WTC11 (cell line): Measurements from ENCODE around the gene ANK2. TPM values are rescaled to one million over a fixed set of nuclear protein-coding genes. Genes with fewer than 3 reads are reported as not detected.

Experiments
- ATAC-seq: fragments of 200-7000 bp; cut with Tn5 transposase; 2 replicates; pipeline ENCODE4 v1.10.0; 2021; ENCODE audit warnings: mild to moderate bottlenecking, moderate library complexity
- CTCF ChIA-PET: fragments of 300-600 bp; sonication (Branson Sonifier 250); formaldehyde crosslinking; loops from one replicate; lab custom pipeline; 2021; ENCODE audit warnings: antibody characterized with exemption; lab: Charles Lee
- POLR2A ChIA-PET: fragments of 350-600 bp; sonication (Branson Sonifier 250); formaldehyde crosslinking; loops from one replicate; lab custom pipeline; 2021; ENCODE audit warnings: antibody characterized with exemption; lab: Charles Lee
- DNase-seq: peaks from one replicate; pipeline ENCODE4 v3.0.0; 2021; ENCODE audit warnings: low spot score
- H3K27ac Mint-ChIP-seq: 2 replicates; pipeline ENCODE4 v1.8.0; 2021; ENCODE audit warnings: mixed read lengths
- H3K27me3 Mint-ChIP-seq: 2 replicates; pipeline ENCODE4 v1.8.0; 2021; ENCODE audit warnings: low read depth, mild to moderate bottlenecking, moderate library complexity, mixed read lengths
- H3K36me3 Mint-ChIP-seq: 2 replicates; pipeline ENCODE4 v1.8.0; 2021; ENCODE audit warnings: mixed read lengths
- H3K4me1 Mint-ChIP-seq: 2 replicates; pipeline ENCODE4 v1.8.0; 2022; ENCODE audit warnings: mixed read lengths
- H3K4me3 Mint-ChIP-seq: 2 replicates; pipeline ENCODE4 v1.8.0; 2021; ENCODE audit warnings: mild to moderate bottlenecking, moderate library complexity, mixed read lengths
- H3K9me3 Mint-ChIP-seq: 2 replicates; pipeline ENCODE4 v1.8.0; 2021; ENCODE audit warnings: mixed read lengths
- AFF4 ChIP-seq: sonication (generic); formaldehyde crosslinking; IDR thresholded peaks from 2 replicates; pipeline ENCODE4 v1.8.1; 2023; ENCODE audit warnings: mild to moderate bottlenecking, missing genetic modification reagents, borderline replicate concordance
- AR ChIP-seq: fragments of 250-450 bp; sonication (Bioruptor Pico); IDR thresholded peaks from 2 replicates; pipeline ENCODE4 v1.9.0; 2021; ENCODE audit warnings: mild to moderate bottlenecking
- CREB1 ChIP-seq: sonication (generic); formaldehyde crosslinking; IDR thresholded peaks from 2 replicates; pipeline ENCODE4 v1.8.0; 2023; ENCODE audit warnings: mild to moderate bottlenecking, missing genetic modification reagents
- E2F5 ChIP-seq: sonication (generic); formaldehyde crosslinking; IDR thresholded peaks from 2 replicates; pipeline ENCODE4 v1.8.1; 2022; ENCODE audit warnings: mild to moderate bottlenecking, moderate library complexity, missing genetic modification reagents
- ELF4 ChIP-seq: sonication (generic); formaldehyde crosslinking; IDR thresholded peaks from 2 replicates; pipeline ENCODE4 v1.8.1; 2022; ENCODE audit warnings: low read depth, mild to moderate bottlenecking, moderate library complexity, missing genetic modification reagents
- IRF2 ChIP-seq: sonication (generic); formaldehyde crosslinking; IDR thresholded peaks from 2 replicates; pipeline ENCODE4 v1.8.0; 2022; ENCODE audit warnings: low read depth, missing genetic modification reagents, borderline replicate concordance
- MXD4 ChIP-seq: fragments of 250-450 bp; sonication (Bioruptor Pico); IDR thresholded peaks from 2 replicates; pipeline ENCODE4 v1.8.0; 2021; ENCODE audit warnings: mild to moderate bottlenecking, moderate library complexity, borderline replicate concordance
- NFE2L1 ChIP-seq: sonication (generic); formaldehyde crosslinking; IDR thresholded peaks from 2 replicates; pipeline ENCODE4 v1.8.1; 2023; ENCODE audit warnings: missing genetic modification reagents
- NFYB ChIP-seq: sonication (generic); formaldehyde crosslinking; conservative IDR thresholded peaks from 2 replicates; pipeline ENCODE4 v1.8.0; 2022; ENCODE audit warnings: low read depth, missing genetic modification reagents
- RELA ChIP-seq: sonication (generic); formaldehyde crosslinking; IDR thresholded peaks from 2 replicates; pipeline ENCODE4 v1.8.1; 2022; ENCODE audit warnings: missing genetic modification reagents, mild to moderate bottlenecking, borderline replicate concordance
- SP1 ChIP-seq: sonication (generic); formaldehyde crosslinking; conservative IDR thresholded peaks from 2 replicates; pipeline ENCODE4 v1.8.1; 2022; ENCODE audit warnings: missing genetic modification reagents
- ZNF138 ChIP-seq: sonication (generic); formaldehyde crosslinking; conservative IDR thresholded peaks from 2 replicates; pipeline ENCODE4 v1.8.1; 2022; ENCODE audit warnings: mild to moderate bottlenecking, moderate library complexity, missing genetic modification reagents
- total RNA-seq: library from RNA; stranded (reverse); gene quantifications from 3 replicates; pipeline ENCODE4 v1.2.3, GENCODE V29; 2021
- TF ChIP-seq, protein P1 (sequence below): sonication (generic); formaldehyde crosslinking; conservative IDR thresholded peaks from 2 replicates; pipeline ENCODE4 v1.8.1; 2023; ENCODE audit warnings: mild to moderate bottlenecking, low read depth, missing genetic modification reagents, moderate library complexity
- TF ChIP-seq, protein P2 (sequence below): sonication (generic); formaldehyde crosslinking; IDR thresholded peaks from 2 replicates; pipeline ENCODE4 v1.8.0; 2023; ENCODE audit warnings: missing genetic modification reagents, mild to moderate bottlenecking, borderline replicate concordance
- TF ChIP-seq, protein P3 (sequence below): fragments of 250-450 bp; sonication (Bioruptor Pico); IDR thresholded peaks from 2 replicates; pipeline ENCODE4 v1.9.0; 2021; ENCODE audit warnings: mild to moderate bottlenecking

Gene ANK2
- total RNA-seq, 1 experiment from 2014 or later: 27.9 TPM

- TF ChIP-seq MXD4 (CRISPR knock-in tag) (no peak), IRF2 (CRISPR knock-in tag) (no peak), ELF4 (CRISPR knock-in tag) (no peak), ZNF138 (CRISPR knock-in tag) (no peak)
- TF ChIP-seq, protein P1, sequence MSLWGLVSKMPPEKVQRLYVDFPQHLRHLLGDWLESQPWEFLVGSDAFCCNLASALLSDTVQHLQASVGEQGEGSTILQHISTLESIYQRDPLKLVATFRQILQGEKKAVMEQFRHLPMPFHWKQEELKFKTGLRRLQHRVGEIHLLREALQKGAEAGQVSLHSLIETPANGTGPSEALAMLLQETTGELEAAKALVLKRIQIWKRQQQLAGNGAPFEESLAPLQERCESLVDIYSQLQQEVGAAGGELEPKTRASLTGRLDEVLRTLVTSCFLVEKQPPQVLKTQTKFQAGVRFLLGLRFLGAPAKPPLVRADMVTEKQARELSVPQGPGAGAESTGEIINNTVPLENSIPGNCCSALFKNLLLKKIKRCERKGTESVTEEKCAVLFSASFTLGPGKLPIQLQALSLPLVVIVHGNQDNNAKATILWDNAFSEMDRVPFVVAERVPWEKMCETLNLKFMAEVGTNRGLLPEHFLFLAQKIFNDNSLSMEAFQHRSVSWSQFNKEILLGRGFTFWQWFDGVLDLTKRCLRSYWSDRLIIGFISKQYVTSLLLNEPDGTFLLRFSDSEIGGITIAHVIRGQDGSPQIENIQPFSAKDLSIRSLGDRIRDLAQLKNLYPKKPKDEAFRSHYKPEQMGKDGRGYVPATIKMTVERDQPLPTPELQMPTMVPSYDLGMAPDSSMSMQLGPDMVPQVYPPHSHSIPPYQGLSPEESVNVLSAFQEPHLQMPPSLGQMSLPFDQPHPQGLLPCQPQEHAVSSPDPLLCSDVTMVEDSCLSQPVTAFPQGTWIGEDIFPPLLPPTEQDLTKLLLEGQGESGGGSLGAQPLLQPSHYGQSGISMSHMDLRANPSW: no peak
- TF ChIP-seq, protein P2, sequence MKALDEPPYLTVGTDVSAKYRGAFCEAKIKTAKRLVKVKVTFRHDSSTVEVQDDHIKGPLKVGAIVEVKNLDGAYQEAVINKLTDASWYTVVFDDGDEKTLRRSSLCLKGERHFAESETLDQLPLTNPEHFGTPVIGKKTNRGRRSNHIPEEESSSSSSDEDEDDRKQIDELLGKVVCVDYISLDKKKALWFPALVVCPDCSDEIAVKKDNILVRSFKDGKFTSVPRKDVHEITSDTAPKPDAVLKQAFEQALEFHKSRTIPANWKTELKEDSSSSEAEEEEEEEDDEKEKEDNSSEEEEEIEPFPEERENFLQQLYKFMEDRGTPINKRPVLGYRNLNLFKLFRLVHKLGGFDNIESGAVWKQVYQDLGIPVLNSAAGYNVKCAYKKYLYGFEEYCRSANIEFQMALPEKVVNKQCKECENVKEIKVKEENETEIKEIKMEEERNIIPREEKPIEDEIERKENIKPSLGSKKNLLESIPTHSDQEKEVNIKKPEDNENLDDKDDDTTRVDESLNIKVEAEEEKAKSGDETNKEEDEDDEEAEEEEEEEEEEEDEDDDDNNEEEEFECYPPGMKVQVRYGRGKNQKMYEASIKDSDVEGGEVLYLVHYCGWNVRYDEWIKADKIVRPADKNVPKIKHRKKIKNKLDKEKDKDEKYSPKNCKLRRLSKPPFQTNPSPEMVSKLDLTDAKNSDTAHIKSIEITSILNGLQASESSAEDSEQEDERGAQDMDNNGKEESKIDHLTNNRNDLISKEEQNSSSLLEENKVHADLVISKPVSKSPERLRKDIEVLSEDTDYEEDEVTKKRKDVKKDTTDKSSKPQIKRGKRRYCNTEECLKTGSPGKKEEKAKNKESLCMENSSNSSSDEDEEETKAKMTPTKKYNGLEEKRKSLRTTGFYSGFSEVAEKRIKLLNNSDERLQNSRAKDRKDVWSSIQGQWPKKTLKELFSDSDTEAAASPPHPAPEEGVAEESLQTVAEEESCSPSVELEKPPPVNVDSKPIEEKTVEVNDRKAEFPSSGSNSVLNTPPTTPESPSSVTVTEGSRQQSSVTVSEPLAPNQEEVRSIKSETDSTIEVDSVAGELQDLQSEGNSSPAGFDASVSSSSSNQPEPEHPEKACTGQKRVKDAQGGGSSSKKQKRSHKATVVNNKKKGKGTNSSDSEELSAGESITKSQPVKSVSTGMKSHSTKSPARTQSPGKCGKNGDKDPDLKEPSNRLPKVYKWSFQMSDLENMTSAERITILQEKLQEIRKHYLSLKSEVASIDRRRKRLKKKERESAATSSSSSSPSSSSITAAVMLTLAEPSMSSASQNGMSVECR: no peak
- no peak for ATAC-seq
- CTCF ChIA-PET: interaction anchor here (0.5 kb wide), 1 partner anchor 11 kb away, joined by 3 read pairs; no protein-coding TSS in a partner anchor
- no peak for DNase-seq
- Mint-ChIP-seq H3K4me3 (no peak overlapping the region), H3K9me3 (peaks cover 11% of the 10 kb centered on the region), H3K36me3 (peaks cover 32% of the 10 kb centered on the region), H3K27ac (no peak overlapping the region), H3K4me1 (peaks cover 8% of the 10 kb centered on the region; the same call in 1 of the 2 replicates), H3K27me3 (no peaks in the 10 kb centered on the region)
- POLR2A ChIA-PET: interaction anchor here (0.6 kb wide), 1 partner anchor 24 kb away, joined by 3 read pairs; no protein-coding TSS in a partner anchor
These were observed 306.3 kb downstream of the ANK2 start for GRCh38 chr4:113355550-113356371.

GRCh38 chr4:113356453-113356852 is 307.0 kb downstream of the ANK2 start:
- ChIA-PET POLR2A (no interaction called here), CTCF (no interaction called here)
- DNase-seq: no peak
- Mint-ChIP-seq H3K4me3 (no peak overlapping the region), H3K27me3 (no peaks in the 10 kb centered on the region), H3K27ac (no peak overlapping the region), H3K9me3 (peaks cover 11% of the 10 kb centered on the region), H3K36me3 (peaks cover 32% of the 10 kb centered on the region), H3K4me1 (peaks cover 8% of the 10 kb centered on the region; the same call in 1 of the 2 replicates)
- no peak for ATAC-seq
- TF ChIP-seq AFF4 (CRISPR knock-in tag) (no peak), SP1 (CRISPR knock-in tag) (no peak), NFE2L1 (CRISPR knock-in tag) (no peak), AR (CRISPR knock-in tag) (no peak), RELA (CRISPR knock-in tag) (no peak), CREB1 (no peak), E2F5 (CRISPR knock-in tag) (no peak), NFYB (CRISPR knock-in tag) (no peak)
- TF ChIP-seq, protein P3, sequence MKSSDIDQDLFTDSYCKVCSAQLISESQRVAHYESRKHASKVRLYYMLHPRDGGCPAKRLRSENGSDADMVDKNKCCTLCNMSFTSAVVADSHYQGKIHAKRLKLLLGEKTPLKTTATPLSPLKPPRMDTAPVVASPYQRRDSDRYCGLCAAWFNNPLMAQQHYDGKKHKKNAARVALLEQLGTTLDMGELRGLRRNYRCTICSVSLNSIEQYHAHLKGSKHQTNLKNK (CRISPR knock-in tag): no peak
